K562 (cell line): ENCODE measurements around the gene SMAP2. TPM values are rescaled to one million over a fixed set of nuclear protein-coding genes. Genes with fewer than 3 reads are reported as not detected.
A peak's percentile ranks its signal among the peaks of the same experiment; 100 is the strongest.

Experiments used
- ELF2 ChIP-seq: fragments of 250-450 bp; sonication (Bioruptor Pico); IDR thresholded peaks from 2 replicates; pipeline ENCODE4 v1.5.0; 2021; ENCODE audit warnings: mild to moderate bottlenecking
- HSF4 ChIP-seq: fragments of 250-450 bp; sonication (Bioruptor Pico); IDR thresholded peaks from 2 replicates; pipeline ENCODE4 v2.1.2; 2022; ENCODE audit warnings: mild to moderate bottlenecking, moderate library complexity, borderline replicate concordance
- KDM1A ChIP-seq, 2 experiments: fragments of 450-650 bp; IDR thresholded peaks; 2 replicates each; pipeline ENCODE4 v1.6.1; 2016; ENCODE audit warnings: mild to moderate bottlenecking in 2 of 2
- NR3C1 ChIP-seq: sonication (generic); formaldehyde crosslinking; IDR thresholded peaks from 2 replicates; pipeline ENCODE4 v1.8.1; 2022; ENCODE audit warnings: missing genetic modification reagents
- TAF7 ChIP-seq: fragments of 450-650 bp; IDR thresholded peaks from 2 replicates; pipeline ENCODE4 v1.6.1; 2016; ENCODE audit warnings: missing genetic modification characterization, missing compliant biosample characterization
- TOE1 ChIP-seq, 2 experiments: fragments of 450-650 bp in 1 of 2; sonication (generic) in 1 of 2; formaldehyde crosslinking in 1 of 2; IDR thresholded peaks; 2 replicates each; pipeline versions ENCODE4 v1.7.1 to v1.8.0; 2016 to 2022; ENCODE audit warnings: borderline replicate concordance in 2 of 2, mild to moderate bottlenecking in 2 of 2, antibody characterized with exemption in 1 of 2, inconsistent platforms in 1 of 2, low read depth in 1 of 2, missing genetic modification reagents in 1 of 2, moderate library complexity in 1 of 2
- ZNF444 ChIP-seq: fragments of 250-450 bp; sonication (Bioruptor Pico); IDR thresholded peaks from 2 replicates; pipeline ENCODE4 v1.4.0; 2020; ENCODE audit warnings: mild to moderate bottlenecking, moderate library complexity
- ZNF766 ChIP-seq: fragments of 200-800 bp; sonication (Bioruptor generic); conservative IDR thresholded peaks from 2 replicates; pipeline ENCODE4 v1.6.1; 2016; ENCODE audit warnings: missing genetic modification characterization, missing compliant biosample characterization
- ZZZ3 ChIP-seq: fragments of 450-650 bp; IDR thresholded peaks from 2 replicates; pipeline ENCODE4 v1.6.1; 2016; ENCODE audit warnings: antibody characterized with exemption, mild to moderate bottlenecking, moderate library complexity
- polyA plus RNA-seq, 8 experiments: library from polyadenylated mRNA; depleted of rRNA in 4 of 8; stranded (reverse) in 5 of 8; unstranded in 3 of 8; fragments of >200 nt; fragmentation: Nextera tagmentation in 2 of 8; fragmentation: Illumina TruSeq in 1 of 8; extraction: Ambion mirVana in 2 of 8; extraction: Trizol in 1 of 8; gene quantifications; 2 replicates each; pipeline versions ENCODE4 v1.2.1 to v1.2.3, GENCODE V29; 2011 to 2014; ENCODE audit warnings: inconsistent platforms in 1 of 8, missing spikeins in 1 of 8
- total RNA-seq, 7 experiments: library from RNA; depleted of rRNA in 6 of 7; stranded (reverse); fragments of >200 nt in 6 of 7; fragmentation: Illumina TruSeq in 2 of 7; extraction: Trizol in 2 of 7; gene quantifications; 2 replicates each; pipeline versions ENCODE4 v1.2.1 to v1.2.3, GENCODE V29; 2011 to 2021; ENCODE audit warnings: low replicate concordance in 1 of 7
- TF ChIP-seq, protein P1 (sequence below): fragments of 450-650 bp; conservative IDR thresholded peaks from 2 replicates; pipeline ENCODE4 v1.6.1; 2016; ENCODE audit warnings: missing genetic modification characterization, low read depth, mild to moderate bottlenecking, control low read depth, missing compliant biosample characterization
- TF ChIP-seq, protein P2 (sequence below), 2 experiments: fragments of 450-650 bp; formaldehyde crosslinking in 1 of 2; IDR thresholded peaks; 2 replicates each; pipeline versions ENCODE4 v1.4.0 to v1.6.1; 2014 to 2020; ENCODE audit warnings: mild to moderate bottlenecking in 2 of 2, borderline replicate concordance in 1 of 2, low read depth in 1 of 2
- TF ChIP-seq, protein P3 (sequence below): fragments of 250-450 bp; sonication (Bioruptor Pico); IDR thresholded peaks from 2 replicates; pipeline ENCODE4 v1.9.0; 2021; ENCODE audit warnings: mild to moderate bottlenecking, inconsistent platforms

SMAP2 gene
- total and polyA plus RNA-seq, 9 of the 15 experiments (the other 6 are each of a cell fraction or from before 2014, with no cell fraction given): 38.7 to 212 (median 94.1) TPM

DNA sequence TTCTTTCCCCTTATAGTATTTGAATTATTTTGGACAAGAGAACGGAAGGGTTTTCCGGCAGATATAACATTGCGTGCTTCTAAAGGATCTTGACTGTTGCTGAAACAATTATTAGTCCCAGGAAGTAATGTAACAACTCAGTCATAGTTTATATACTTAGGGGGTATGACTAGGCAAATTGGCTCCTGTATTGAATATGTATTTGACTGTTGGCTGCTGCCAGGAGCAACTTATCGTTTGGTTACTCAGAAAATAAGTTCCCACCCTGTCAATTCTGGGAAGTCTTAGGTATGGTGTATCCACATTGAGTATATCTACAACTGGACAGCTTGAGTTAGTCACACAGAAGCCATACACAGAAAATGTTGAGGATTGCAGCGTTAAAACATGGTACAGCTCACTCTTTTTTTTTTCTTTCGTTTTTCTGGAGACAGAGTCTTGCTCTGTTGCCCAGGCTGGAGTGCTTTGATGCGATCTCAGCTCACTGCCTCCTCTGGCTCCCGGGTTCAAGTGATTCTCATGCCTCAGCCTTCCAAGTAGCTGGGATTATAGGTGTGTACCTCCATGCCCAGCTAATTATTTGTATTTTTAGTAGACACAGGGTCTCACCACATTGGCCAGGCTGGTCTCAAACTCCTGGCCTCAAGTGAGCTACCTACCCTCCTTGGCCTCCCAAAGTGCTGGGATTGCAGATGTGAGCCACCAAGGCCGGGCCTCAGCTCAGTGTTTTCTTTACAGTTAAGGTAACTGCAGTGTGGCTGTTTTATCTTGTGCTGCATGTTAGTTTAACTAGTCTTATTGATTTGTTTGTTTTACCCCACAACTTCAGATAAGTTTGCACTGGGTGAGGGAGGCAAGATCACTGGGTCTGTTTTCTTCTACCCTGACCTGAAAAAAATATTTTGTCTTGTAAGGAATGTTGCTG lies 10.2 kb downstream of the SMAP2 start (continued):
- peak; percentile 29 to 75; a peak in 3 of 4 replicates for TF ChIP-seq KDM1A (IDR thresholded peaks at IDR 0.05)
- TF ChIP-seq HSF4 (CRISPR knock-in tag): no peak
- TF ChIP-seq TAF7 (tag): peak; percentile 4; the same call in 1 of the 2 replicates
- no peak for TF ChIP-seq ZZZ3
- TF ChIP-seq, protein P1, sequence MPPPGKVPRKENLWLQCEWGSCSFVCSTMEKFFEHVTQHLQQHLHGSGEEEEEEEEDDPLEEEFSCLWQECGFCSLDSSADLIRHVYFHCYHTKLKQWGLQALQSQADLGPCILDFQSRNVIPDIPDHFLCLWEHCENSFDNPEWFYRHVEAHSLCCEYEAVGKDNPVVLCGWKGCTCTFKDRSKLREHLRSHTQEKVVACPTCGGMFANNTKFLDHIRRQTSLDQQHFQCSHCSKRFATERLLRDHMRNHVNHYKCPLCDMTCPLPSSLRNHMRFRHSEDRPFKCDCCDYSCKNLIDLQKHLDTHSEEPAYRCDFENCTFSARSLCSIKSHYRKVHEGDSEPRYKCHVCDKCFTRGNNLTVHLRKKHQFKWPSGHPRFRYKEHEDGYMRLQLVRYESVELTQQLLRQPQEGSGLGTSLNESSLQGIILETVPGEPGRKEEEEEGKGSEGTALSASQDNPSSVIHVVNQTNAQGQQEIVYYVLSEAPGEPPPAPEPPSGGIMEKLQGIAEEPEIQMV (tag): no peak
- TF ChIP-seq, protein P2, sequence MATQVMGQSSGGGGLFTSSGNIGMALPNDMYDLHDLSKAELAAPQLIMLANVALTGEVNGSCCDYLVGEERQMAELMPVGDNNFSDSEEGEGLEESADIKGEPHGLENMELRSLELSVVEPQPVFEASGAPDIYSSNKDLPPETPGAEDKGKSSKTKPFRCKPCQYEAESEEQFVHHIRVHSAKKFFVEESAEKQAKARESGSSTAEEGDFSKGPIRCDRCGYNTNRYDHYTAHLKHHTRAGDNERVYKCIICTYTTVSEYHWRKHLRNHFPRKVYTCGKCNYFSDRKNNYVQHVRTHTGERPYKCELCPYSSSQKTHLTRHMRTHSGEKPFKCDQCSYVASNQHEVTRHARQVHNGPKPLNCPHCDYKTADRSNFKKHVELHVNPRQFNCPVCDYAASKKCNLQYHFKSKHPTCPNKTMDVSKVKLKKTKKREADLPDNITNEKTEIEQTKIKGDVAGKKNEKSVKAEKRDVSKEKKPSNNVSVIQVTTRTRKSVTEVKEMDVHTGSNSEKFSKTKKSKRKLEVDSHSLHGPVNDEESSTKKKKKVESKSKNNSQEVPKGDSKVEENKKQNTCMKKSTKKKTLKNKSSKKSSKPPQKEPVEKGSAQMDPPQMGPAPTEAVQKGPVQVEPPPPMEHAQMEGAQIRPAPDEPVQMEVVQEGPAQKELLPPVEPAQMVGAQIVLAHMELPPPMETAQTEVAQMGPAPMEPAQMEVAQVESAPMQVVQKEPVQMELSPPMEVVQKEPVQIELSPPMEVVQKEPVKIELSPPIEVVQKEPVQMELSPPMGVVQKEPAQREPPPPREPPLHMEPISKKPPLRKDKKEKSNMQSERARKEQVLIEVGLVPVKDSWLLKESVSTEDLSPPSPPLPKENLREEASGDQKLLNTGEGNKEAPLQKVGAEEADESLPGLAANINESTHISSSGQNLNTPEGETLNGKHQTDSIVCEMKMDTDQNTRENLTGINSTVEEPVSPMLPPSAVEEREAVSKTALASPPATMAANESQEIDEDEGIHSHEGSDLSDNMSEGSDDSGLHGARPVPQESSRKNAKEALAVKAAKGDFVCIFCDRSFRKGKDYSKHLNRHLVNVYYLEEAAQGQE (IDR thresholded peaks at IDR 0.05; ENCODE audit: borderline replicate concordance): no peak
- TF ChIP-seq, protein P2 (CRISPR knock-in tag; IDR thresholded peaks at IDR 0.05; ENCODE audit: low read depth): no peak
- TF ChIP-seq ZNF766 (CRISPR knock-in tag): no peak
- no peak for TF ChIP-seq TOE1 (IDR thresholded peaks at IDR 0.05; ENCODE audit: borderline replicate concordance)
- no peak for TF ChIP-seq TOE1 (CRISPR knock-in tag; IDR thresholded peaks at IDR 0.05; ENCODE audit: borderline replicate concordance, low read depth)
- no peak for TF ChIP-seq ZNF444 (CRISPR knock-in tag)
- no peak for TF ChIP-seq ELF2 (CRISPR knock-in tag)
- TF ChIP-seq, protein P3, sequence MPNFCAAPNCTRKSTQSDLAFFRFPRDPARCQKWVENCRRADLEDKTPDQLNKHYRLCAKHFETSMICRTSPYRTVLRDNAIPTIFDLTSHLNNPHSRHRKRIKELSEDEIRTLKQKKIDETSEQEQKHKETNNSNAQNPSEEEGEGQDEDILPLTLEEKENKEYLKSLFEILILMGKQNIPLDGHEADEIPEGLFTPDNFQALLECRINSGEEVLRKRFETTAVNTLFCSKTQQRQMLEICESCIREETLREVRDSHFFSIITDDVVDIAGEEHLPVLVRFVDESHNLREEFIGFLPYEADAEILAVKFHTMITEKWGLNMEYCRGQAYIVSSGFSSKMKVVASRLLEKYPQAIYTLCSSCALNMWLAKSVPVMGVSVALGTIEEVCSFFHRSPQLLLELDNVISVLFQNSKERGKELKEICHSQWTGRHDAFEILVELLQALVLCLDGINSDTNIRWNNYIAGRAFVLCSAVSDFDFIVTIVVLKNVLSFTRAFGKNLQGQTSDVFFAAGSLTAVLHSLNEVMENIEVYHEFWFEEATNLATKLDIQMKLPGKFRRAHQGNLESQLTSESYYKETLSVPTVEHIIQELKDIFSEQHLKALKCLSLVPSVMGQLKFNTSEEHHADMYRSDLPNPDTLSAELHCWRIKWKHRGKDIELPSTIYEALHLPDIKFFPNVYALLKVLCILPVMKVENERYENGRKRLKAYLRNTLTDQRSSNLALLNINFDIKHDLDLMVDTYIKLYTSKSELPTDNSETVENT (CRISPR knock-in tag): no peak
- no peak for TF ChIP-seq NR3C1 (CRISPR knock-in tag)
